Neural cell (in vitro differentiated cells): ENCODE data around the gene SLC7A6. TPM values are rescaled to one million over a fixed set of nuclear protein-coding genes. Genes with fewer than 3 reads are reported as not detected.
A peak's percentile ranks its signal among the peaks of the same experiment; 100 is the strongest.

Experiments
- H2AFZ ChIP-seq: fragments of 200-600, 300-800 bp; sonication (generic), shearing (Covaris generic); 2 replicates; pipeline ENCODE4 v1.6.0; 2014; ENCODE audit warnings: low read depth, mild to moderate bottlenecking, antibody characterized with exemption, low read length, moderate library complexity
- H3F3A ChIP-seq: fragments of 200-600 bp; shearing (Covaris generic); 2 replicates; pipeline ENCODE4 v1.6.1; 2016; ENCODE audit warnings: mild to moderate bottlenecking, moderate library complexity, mixed read lengths, antibody characterized with exemption, low read length; ENCODE audit not compliant: insufficient read depth, poor library complexity, severe bottlenecking
- H3K27ac ChIP-seq: fragments of 200-600, 300-800 bp; sonication (generic), shearing (Covaris generic); 2 replicates; pipeline ENCODE4 v1.5.1; 2014; ENCODE audit warnings: mild to moderate bottlenecking, low read length, moderate library complexity
- H3K27me3 ChIP-seq: fragments of 300-800, 200-600 bp; sonication (generic), shearing (Covaris generic); 2 replicates; pipeline ENCODE4 v1.6.0; 2014; ENCODE audit warnings: mild to moderate bottlenecking, low read depth, low read length, moderate library complexity; ENCODE audit not compliant: insufficient read depth
- H3K36me3 ChIP-seq: fragments of 300-800, 200-600 bp; sonication (generic), shearing (Covaris generic); 2 replicates; pipeline ENCODE4 v1.5.1; 2014; ENCODE audit warnings: mild to moderate bottlenecking, antibody characterized with exemption, low read length, moderate library complexity; ENCODE audit not compliant: insufficient read depth
- H3K4me2 ChIP-seq: fragments of 300-800, 200-600 bp; sonication (generic), shearing (Covaris generic); 2 replicates; pipeline ENCODE4 v1.6.0; 2014; ENCODE audit warnings: mild to moderate bottlenecking, low read length
- H3K4me3 ChIP-seq: fragments of 300-800, 200-600 bp; sonication (generic), shearing (Covaris generic); 2 replicates; pipeline ENCODE4 v1.5.1; 2014; ENCODE audit warnings: mild to moderate bottlenecking, low read length, moderate library complexity
- H3K79me2 ChIP-seq: fragments of 200-600 bp; shearing (Covaris generic); replicated peaks from 2 replicates; pipeline ENCODE4 v1.6.0; 2014; ENCODE audit warnings: mild to moderate bottlenecking, low read length, moderate library complexity; ENCODE audit not compliant: insufficient read depth
- H3K9ac ChIP-seq: fragments of 300-800, 200-600 bp; sonication (generic), shearing (Covaris generic); 2 replicates; pipeline ENCODE4 v1.6.1; 2016; ENCODE audit warnings: mild to moderate bottlenecking, low read length, mixed read lengths
- H3K9me2 ChIP-seq: fragments of 200-600 bp; shearing (Covaris generic); 2 replicates; pipeline ENCODE4 v1.6.1; 2016; ENCODE audit warnings: mild to moderate bottlenecking, low read length, mixed read lengths; ENCODE audit not compliant: insufficient read depth
- H3K9me3 ChIP-seq: fragments of 200-600, 300-800 bp; sonication (generic), shearing (Covaris generic); 2 replicates; pipeline ENCODE4 v1.6.1; 2016; ENCODE audit warnings: mild to moderate bottlenecking, mixed run types, low read length, moderate library complexity, mixed read lengths
- H4K20me1 ChIP-seq: fragments of 200-600 bp; shearing (Covaris generic); 2 replicates; pipeline ENCODE4 v1.6.1; 2016; ENCODE audit warnings: mild to moderate bottlenecking, mixed run types; ENCODE audit not compliant: insufficient read depth
- CTCF ChIP-seq: fragments of 450-650 bp; IDR thresholded peaks from 2 replicates; pipeline ENCODE4 v1.5.1; 2014; ENCODE audit warnings: antibody characterized with exemption, mild to moderate bottlenecking, moderate library complexity; ENCODE audit not compliant: poor library complexity, severe bottlenecking
- EP300 ChIP-seq: fragments of 450-650 bp; conservative IDR thresholded peaks from 2 replicates; pipeline ENCODE4 v1.6.1; 2014; ENCODE audit warnings: antibody characterized with exemption, mild to moderate bottlenecking, moderate library complexity; ENCODE audit not compliant: poor library complexity, severe bottlenecking
- EZH2 ChIP-seq: fragments of 200-600, 300-800 bp; shearing (Covaris generic), sonication (generic); IDR thresholded peaks from 2 replicates; pipeline ENCODE4 v1.6.1; 2014; ENCODE audit warnings: antibody characterized with exemption, low read length, borderline replicate concordance, mild to moderate bottlenecking; ENCODE audit not compliant: insufficient read depth, poor library complexity, severe bottlenecking
- MXI1 ChIP-seq: fragments of 450-650 bp; conservative IDR thresholded peaks from 2 replicates; pipeline ENCODE4 v1.6.1; 2014; ENCODE audit warnings: antibody characterized with exemption, mild to moderate bottlenecking; ENCODE audit not compliant: poor library complexity, severe bottlenecking
- POLR2AphosphoS5 ChIP-seq: IDR thresholded peaks from 2 replicates; pipeline ENCODE4 v1.6.1; 2012
- RAD21 ChIP-seq: fragments of 450-650 bp; conservative IDR thresholded peaks from 2 replicates; pipeline ENCODE4 v1.6.1; 2014; ENCODE audit warnings: antibody characterized with exemption, mild to moderate bottlenecking, moderate library complexity
- REST ChIP-seq: IDR thresholded peaks from 2 replicates; pipeline ENCODE4 v1.6.1; 2012; ENCODE audit warnings: borderline replicate concordance
- SMC3 ChIP-seq: fragments of 450-650 bp; conservative IDR thresholded peaks from 2 replicates; pipeline ENCODE4 v1.6.1; 2014; ENCODE audit warnings: antibody characterized with exemption, mild to moderate bottlenecking, moderate library complexity; ENCODE audit not compliant: poor library complexity
- TAF1 ChIP-seq: IDR thresholded peaks from 2 replicates; pipeline ENCODE4 v1.6.1; 2012; ENCODE audit warnings: low read depth
- polyA plus RNA-seq: library from polyadenylated mRNA; depleted of rRNA; stranded (reverse); fragments of >200 nt; gene quantifications from 2 replicates; pipeline ENCODE4 v1.2.3, GENCODE V29; 2014

Gene SLC7A6
- polyA plus RNA-seq, 1 donor from 2014 or later: 39.3 TPM

- Histone ChIP-seq H3K9ac (no peak overlapping the region), H3K4me2 (no peak overlapping the region)
These were observed 17.7 kb upstream of the SLC7A6 start for GRCh38 chr16:68246666-68247065.

GRCh38 chr16:68247400-68247799 is 16.9 kb upstream of the SLC7A6 start:
- H3K79me2 ChIP-seq: no peaks in the 10 kb centered on the region
- H3K9ac ChIP-seq: no peak overlapping the region
- H3K9me2 ChIP-seq: no peaks in the 10 kb centered on the region
- no peaks in the 10 kb centered on the region for H3F3A ChIP-seq
- no peak overlapping the region for H2AFZ ChIP-seq
- H3K27me3 ChIP-seq: no peaks in the 10 kb centered on the region
- no peak overlapping the region for H3K4me2 ChIP-seq
- H3K27ac ChIP-seq: no peak overlapping the region
- no peaks in the 10 kb centered on the region for H3K36me3 ChIP-seq
- no peaks in the 10 kb centered on the region for H4K20me1 ChIP-seq
- no peaks in the 10 kb centered on the region for H3K9me3 ChIP-seq
- H3K4me3 ChIP-seq: no peak overlapping the region
- TF ChIP-seq TAF1 (no peak), REST (no peak), MXI1 (no peak), EP300 (no peak), RAD21 (no peak), POLR2AphosphoS5 (no peak), SMC3 (no peak), EZH2 (no peak)

More at GRCh38 chr16:68246666-68247065, 17.7 kb upstream of the SLC7A6 start:
- TF ChIP-seq SMC3 (no peak), CTCF (no peak), TAF1 (no peak), EZH2 (no peak), RAD21 (no peak), MXI1 (no peak), REST (no peak), POLR2AphosphoS5 (no peak), EP300 (no peak)
- no peaks in the 10 kb centered on the region for H3K79me2 ChIP-seq
- no peak overlapping the region for H2AFZ ChIP-seq
- no peaks in the 10 kb centered on the region for H3K27me3 ChIP-seq
- no peak overlapping the region for H3K27ac ChIP-seq
- H3F3A ChIP-seq: no peaks in the 10 kb centered on the region
- no peaks in the 10 kb centered on the region for H4K20me1 ChIP-seq
- no peaks in the 10 kb centered on the region for H3K9me3 ChIP-seq
- no peaks in the 10 kb centered on the region for H3K9me2 ChIP-seq
- H3K4me3 ChIP-seq: peak overlapping the region; percentile 100
- no peaks in the 10 kb centered on the region for H3K36me3 ChIP-seq
